GM12878 (cell line): ENCODE measurements around the gene AXIN1.

Experiments
- CHD2 ChIP-seq: IDR thresholded peaks from 2 replicates; pipeline ENCODE4 v1.6.1; 2011; ENCODE audit warnings: low read depth, low read length, improper control_type of control experiment, borderline replicate concordance
- NBN ChIP-seq: fragments of 450-650 bp; IDR thresholded peaks from 2 replicates; pipeline ENCODE4 v1.6.1; 2016
- YY1 ChIP-seq: IDR thresholded peaks from 2 replicates; pipeline ENCODE4 v1.6.1; 2011; ENCODE audit warnings: low read depth, mild to moderate bottlenecking, low read length
- TF ChIP-seq, protein P1 (sequence below): IDR thresholded peaks from 2 replicates; pipeline ENCODE4 v1.6.1; 2012; ENCODE audit warnings: low read depth, low read length, improper control_type of control experiment
- TF ChIP-seq, protein P2 (sequence below), 3 experiments: IDR thresholded peaks in 2 of 3; conservative IDR thresholded peaks in 1 of 3; 2 replicates each; pipeline ENCODE4 v1.5.1; 2011; ENCODE audit warnings: low read depth in 3 of 3, low read length in 3 of 3, mild to moderate bottlenecking in 3 of 3, control low read depth in 2 of 3, moderate library complexity in 2 of 3, inconsistent platforms in 1 of 3, mixed read lengths in 1 of 3; ENCODE audit not compliant: control insufficient read depth in 2 of 3, insufficient read depth in 1 of 3; ENCODE audit errors: extremely low read depth in 1 of 3
- TF ChIP-seq, protein P3 (sequence below): IDR thresholded peaks from 2 replicates; pipeline ENCODE4 v1.6.1; 2012; ENCODE audit warnings: low read depth, low read length, improper control_type of control experiment

DNA sequence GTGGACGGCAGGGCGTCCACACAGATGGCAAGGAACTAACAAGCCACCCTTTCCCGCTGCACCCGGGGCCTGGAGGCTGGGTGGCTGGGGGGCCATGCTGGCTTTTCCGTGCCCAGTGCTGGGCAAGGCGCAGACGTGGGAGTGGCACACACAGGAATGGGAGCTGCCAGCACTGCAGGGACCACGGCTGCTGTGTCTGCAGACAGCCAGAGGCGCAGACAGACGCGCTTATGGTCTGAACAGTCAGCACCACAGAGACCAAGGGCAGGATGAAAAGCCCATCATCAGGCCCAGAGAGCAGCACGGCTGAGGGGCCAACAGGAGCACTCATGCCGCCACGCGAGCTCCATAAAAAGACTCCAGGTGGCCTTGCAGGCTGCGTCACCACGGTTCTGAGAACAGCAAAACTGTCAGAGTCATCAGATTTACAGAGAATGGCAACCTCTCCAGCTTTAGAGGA, 45.6 kb downstream of the AXIN1 start:
- TF ChIP-seq NBN (no peak), CHD2 (no peak), YY1 (no peak)
- TF ChIP-seq, protein P1, sequence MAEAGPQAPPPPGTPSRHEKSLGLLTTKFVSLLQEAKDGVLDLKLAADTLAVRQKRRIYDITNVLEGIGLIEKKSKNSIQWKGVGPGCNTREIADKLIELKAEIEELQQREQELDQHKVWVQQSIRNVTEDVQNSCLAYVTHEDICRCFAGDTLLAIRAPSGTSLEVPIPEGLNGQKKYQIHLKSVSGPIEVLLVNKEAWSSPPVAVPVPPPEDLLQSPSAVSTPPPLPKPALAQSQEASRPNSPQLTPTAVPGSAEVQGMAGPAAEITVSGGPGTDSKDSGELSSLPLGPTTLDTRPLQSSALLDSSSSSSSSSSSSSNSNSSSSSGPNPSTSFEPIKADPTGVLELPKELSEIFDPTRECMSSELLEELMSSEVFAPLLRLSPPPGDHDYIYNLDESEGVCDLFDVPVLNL: no peak
- TF ChIP-seq, protein P2, sequence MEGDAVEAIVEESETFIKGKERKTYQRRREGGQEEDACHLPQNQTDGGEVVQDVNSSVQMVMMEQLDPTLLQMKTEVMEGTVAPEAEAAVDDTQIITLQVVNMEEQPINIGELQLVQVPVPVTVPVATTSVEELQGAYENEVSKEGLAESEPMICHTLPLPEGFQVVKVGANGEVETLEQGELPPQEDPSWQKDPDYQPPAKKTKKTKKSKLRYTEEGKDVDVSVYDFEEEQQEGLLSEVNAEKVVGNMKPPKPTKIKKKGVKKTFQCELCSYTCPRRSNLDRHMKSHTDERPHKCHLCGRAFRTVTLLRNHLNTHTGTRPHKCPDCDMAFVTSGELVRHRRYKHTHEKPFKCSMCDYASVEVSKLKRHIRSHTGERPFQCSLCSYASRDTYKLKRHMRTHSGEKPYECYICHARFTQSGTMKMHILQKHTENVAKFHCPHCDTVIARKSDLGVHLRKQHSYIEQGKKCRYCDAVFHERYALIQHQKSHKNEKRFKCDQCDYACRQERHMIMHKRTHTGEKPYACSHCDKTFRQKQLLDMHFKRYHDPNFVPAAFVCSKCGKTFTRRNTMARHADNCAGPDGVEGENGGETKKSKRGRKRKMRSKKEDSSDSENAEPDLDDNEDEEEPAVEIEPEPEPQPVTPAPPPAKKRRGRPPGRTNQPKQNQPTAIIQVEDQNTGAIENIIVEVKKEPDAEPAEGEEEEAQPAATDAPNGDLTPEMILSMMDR (IDR thresholded peaks at IDR 0.05 in 2 of 3, conservative IDR thresholded peaks at IDR 0.05 in 1 of 3; ENCODE audit: control insufficient read depth in 2 of 3, extremely low read depth in 1 of 3, insufficient read depth in 1 of 3, low read depth in 3 of 3, low read length in 3 of 3): no peak
- TF ChIP-seq, protein P3, sequence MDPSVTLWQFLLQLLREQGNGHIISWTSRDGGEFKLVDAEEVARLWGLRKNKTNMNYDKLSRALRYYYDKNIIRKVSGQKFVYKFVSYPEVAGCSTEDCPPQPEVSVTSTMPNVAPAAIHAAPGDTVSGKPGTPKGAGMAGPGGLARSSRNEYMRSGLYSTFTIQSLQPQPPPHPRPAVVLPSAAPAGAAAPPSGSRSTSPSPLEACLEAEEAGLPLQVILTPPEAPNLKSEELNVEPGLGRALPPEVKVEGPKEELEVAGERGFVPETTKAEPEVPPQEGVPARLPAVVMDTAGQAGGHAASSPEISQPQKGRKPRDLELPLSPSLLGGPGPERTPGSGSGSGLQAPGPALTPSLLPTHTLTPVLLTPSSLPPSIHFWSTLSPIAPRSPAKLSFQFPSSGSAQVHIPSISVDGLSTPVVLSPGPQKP: no peak
